ACC112 (cell line): ENCODE measurements around the gene OR1M1.
A peak's percentile ranks its signal among the peaks of the same experiment; 100 is the strongest.

Experiments
- H2AFZ ChIP-seq: fragments of 200-600 bp; sonication (generic); one replicate; pipeline ENCODE4 v1.6.0; 2017; ENCODE audit warnings: antibody characterized with exemption, low read length; ENCODE audit not compliant: unreplicated experiment
- H3K27ac ChIP-seq: fragments of 200-600 bp; sonication (generic); 2 replicates; pipeline ENCODE4 v1.5.1; 2014; ENCODE audit warnings: low read depth, mild to moderate bottlenecking, antibody characterized with exemption, low read length, moderate library complexity
- H3K27me3 ChIP-seq: fragments of 200-600 bp; sonication (generic); 2 replicates; pipeline ENCODE4 v1.6.1; 2014; ENCODE audit warnings: mild to moderate bottlenecking, antibody characterized with exemption, low read length, moderate library complexity, mixed read lengths; ENCODE audit not compliant: insufficient read depth
- H3K36me3 ChIP-seq: fragments of 200-600 bp; sonication (generic); 2 replicates; pipeline ENCODE4 v1.6.1; 2016; ENCODE audit warnings: mild to moderate bottlenecking, antibody characterized with exemption, low read length, moderate library complexity, mixed read lengths; ENCODE audit not compliant: insufficient read depth
- H3K4me1 ChIP-seq: fragments of 200-600 bp; sonication (generic); one replicate; pipeline ENCODE4 v1.6.1; 2016; ENCODE audit warnings: low read length, mixed read lengths; ENCODE audit not compliant: insufficient read depth, unreplicated experiment, control insufficient read depth
- H3K4me3 ChIP-seq: fragments of 200-600 bp; sonication (generic); 2 replicates; pipeline ENCODE4 v1.5.1; 2014; ENCODE audit warnings: mild to moderate bottlenecking, low read depth, low read length
- H3K79me2 ChIP-seq: fragments of 200-600 bp; sonication (generic); one replicate; pipeline ENCODE4 v1.6.0; 2016; ENCODE audit warnings: low read length; ENCODE audit not compliant: control insufficient read depth, unreplicated experiment, insufficient read depth

The OR1M1 gene

GRCh38 chr19:9132422-9132821 is 45.6 kb downstream of the OR1M1 start:
- no peaks in the 10 kb centered on the region for H3K27me3 ChIP-seq
- no peaks in the 10 kb centered on the region for H3K36me3 ChIP-seq
- no peaks in the 10 kb centered on the region for H3K79me2 ChIP-seq
- peaks cover 5% of the 10 kb centered on the region for H3K4me1 ChIP-seq
- H2AFZ ChIP-seq = no peak overlapping the region
- H3K4me3 ChIP-seq = no peak overlapping the region
- no peak overlapping the region for H3K27ac ChIP-seq

DNA sequence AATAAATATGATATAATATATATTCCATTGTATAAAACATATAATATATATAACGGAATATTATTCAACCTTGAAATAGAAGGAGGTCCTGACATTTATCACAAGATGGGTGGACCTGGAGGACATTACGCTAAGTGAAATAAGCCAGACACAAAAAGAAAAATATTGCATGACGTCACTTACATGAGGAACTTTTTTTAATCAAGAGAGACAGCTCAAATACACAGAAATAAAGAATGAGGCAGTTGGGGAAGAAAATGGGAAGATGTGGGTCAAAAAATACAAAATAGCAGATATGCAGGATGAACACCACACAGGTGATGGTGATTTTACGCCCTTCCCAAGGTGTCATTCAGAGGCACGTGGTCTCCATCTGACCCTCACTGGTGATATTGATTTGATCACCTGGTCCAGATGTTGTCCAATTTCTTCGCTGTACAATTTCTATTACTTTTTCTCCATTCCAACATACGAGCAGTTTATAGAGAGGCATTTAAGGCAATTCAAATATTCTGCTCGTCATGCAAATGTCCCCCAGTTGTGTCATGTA is 52.8 kb downstream of the OR1M1 start:
- peaks cover 11% of the 10 kb centered on the region for H3K4me1 ChIP-seq
- H3K27ac ChIP-seq = no peak overlapping the region
- H3K27me3 ChIP-seq = no peaks in the 10 kb centered on the region
- peaks cover 44% of the 10 kb centered on the region for H3K79me2 ChIP-seq
- peak overlapping the region; percentile 98 for H2AFZ ChIP-seq
- H3K4me3 ChIP-seq = peak overlapping the region; percentile 99
- peaks cover 13% of the 10 kb centered on the region for H3K36me3 ChIP-seq

DNA sequence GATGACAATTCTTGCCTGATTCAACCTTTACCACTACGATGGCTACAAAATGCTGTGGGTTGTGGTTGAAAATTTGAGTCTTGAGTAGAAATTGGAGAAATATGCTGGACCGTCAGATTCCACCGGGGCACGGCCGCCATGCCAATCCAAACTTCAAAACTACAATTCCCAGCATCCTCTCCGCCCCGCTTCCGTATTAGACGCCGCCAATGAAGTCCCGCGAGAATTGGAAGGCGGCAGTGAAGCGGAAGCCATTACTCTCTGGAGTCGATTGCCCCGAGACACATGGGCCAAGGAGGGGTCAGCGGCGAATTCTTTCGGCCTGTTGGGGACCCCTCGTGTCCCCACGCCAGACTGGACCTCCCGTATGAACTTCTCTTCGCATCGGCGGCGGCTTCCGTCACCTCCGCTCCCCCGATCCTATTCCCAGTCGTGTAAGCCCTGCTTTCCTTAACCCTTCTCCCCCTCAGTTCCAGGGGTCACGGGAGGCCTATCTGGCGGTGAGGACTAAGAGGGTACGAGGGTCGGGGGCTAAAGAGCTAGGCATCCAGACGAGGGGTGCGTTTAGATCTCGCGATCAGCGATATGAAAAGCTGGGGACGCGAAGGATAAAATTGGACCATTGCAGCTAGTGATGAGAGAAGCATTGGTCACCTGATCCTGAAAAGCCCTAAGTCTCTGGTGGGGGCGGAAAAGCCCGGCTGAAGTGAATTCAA is 53.5 kb downstream of the OR1M1 start, which contains the start of gene ZNF317:
Gene ZNF317 (plus strand): TSS at position 239 of the 716 bp plus-strand sequence. CDS start 15,620 bp downstream, outside the sequence.
- H2AFZ ChIP-seq = peak within 1 kb of the TSS; percentile 98
- peaks cover 17% of the 10 kb centered on the region for H3K36me3 ChIP-seq
- H3K27ac ChIP-seq = peak within 1 kb of the TSS; percentile 69
- peaks cover 50% of the 10 kb centered on the region for H3K79me2 ChIP-seq
- H3K27me3 ChIP-seq = no peaks in the 10 kb centered on the region
- peaks cover 11% of the 10 kb centered on the region for H3K4me1 ChIP-seq
- peak within 1 kb of the TSS; percentile 99 for H3K4me3 ChIP-seq

- H3K79me2 ChIP-seq = peaks cover 93% of the 10 kb centered on the region
- H3K36me3 ChIP-seq = peaks cover 30% of the 10 kb centered on the region
- no peak overlapping the region for H3K27ac ChIP-seq
- no peak overlapping the region for H2AFZ ChIP-seq
- no peaks in the 10 kb centered on the region for H3K27me3 ChIP-seq
- H3K4me1 ChIP-seq = peaks cover 11% of the 10 kb centered on the region
- H3K4me3 ChIP-seq = no peak overlapping the region
Observed at GRCh38 chr19:9144920-9145319, 58.1 kb downstream of the OR1M1 start.
